HG02884 (cell line): ENCODE measurements around the gene MYH10.

ENCODE experiments used
- ATAC-seq: cut with Tn5 transposase; IDR thresholded peaks from one replicate; pipeline ENCODE4 v1.9.1; 2021; ENCODE audit warnings: mild to moderate bottlenecking, moderate library complexity; ENCODE audit not compliant: unreplicated experiment

MYH10 gene

GRCh38 chr17:8610558-8610957 lies 20.0 kb downstream of the MYH10 start:
- ATAC-seq, result no peak

GRCh38 chr17:8609910-8610309 lies 20.6 kb downstream of the MYH10 start:
- no peak for ATAC-seq

- no peak for ATAC-seq
Observed at GRCh38 chr17:8608001-8608400, 22.5 kb downstream of the MYH10 start.

- no peak for ATAC-seq
Observed at GRCh38 chr17:8606401-8606800, 24.1 kb downstream of the MYH10 start.

GRCh38 chr17:8602679-8603078 lies 27.8 kb downstream of the MYH10 start:
- no peak for ATAC-seq

- no peak for ATAC-seq
Observed at GRCh38 chr17:8599351-8600011, 31.0 kb downstream of the MYH10 start.

GRCh38 chr17:8598913-8599312 lies 31.6 kb downstream of the MYH10 start:
- no peak for ATAC-seq

- no peak for ATAC-seq
Observed at GRCh38 chr17:8593830-8594229, 36.7 kb downstream of the MYH10 start.

- no peak for ATAC-seq
Observed at GRCh38 chr17:8593276-8593675, 37.2 kb downstream of the MYH10 start.

- ATAC-seq, result no peak
Observed at GRCh38 chr17:8588877-8589554, 41.5 kb downstream of the MYH10 start.

- ATAC-seq, result no peak
Observed at GRCh38 chr17:8586766-8587165, 43.8 kb downstream of the MYH10 start.

GRCh38 chr17:8585911-8586310 lies 44.6 kb downstream of the MYH10 start:
- no peak for ATAC-seq

GRCh38 chr17:8583954-8584353 lies 46.6 kb downstream of the MYH10 start:
- no peak for ATAC-seq

- ATAC-seq, result no peak
Observed at GRCh38 chr17:8580952-8581658, 49.4 kb downstream of the MYH10 start.

- no peak for ATAC-seq
Observed at GRCh38 chr17:8577868-8578267, 52.7 kb downstream of the MYH10 start.

GRCh38 chr17:8576559-8577294 lies 53.8 kb downstream of the MYH10 start:
- ATAC-seq, result no peak

GRCh38 chr17:8574687-8575086 lies 55.8 kb downstream of the MYH10 start:
- no peak for ATAC-seq

GRCh38 chr17:8572764-8573163 lies 57.8 kb downstream of the MYH10 start:
- ATAC-seq, result no peak

GRCh38 chr17:8563981-8564602 lies 66.4 kb downstream of the MYH10 start:
- no peak for ATAC-seq

GRCh38 chr17:8563024-8563776 lies 67.3 kb downstream of the MYH10 start:
- no peak for ATAC-seq
